SK-N-SH (cell line): ENCODE data around the gene PPME1. TPM values are rescaled to one million over a fixed set of nuclear protein-coding genes. Genes with fewer than 3 reads are reported as not detected.

Experiments used
- CTCF ChIA-PET: fragments of 300-600, 350-600 bp; formaldehyde crosslinking; extraction: SDS; loops from one replicate; lab custom pipeline; 2021; lab: Yijun Ruan, JAX
- POLR2A ChIA-PET: fragments of 350-600 bp; sonication (Branson Sonifier 250); formaldehyde crosslinking; extraction: SDS; loops from one replicate; lab custom pipeline; 2020; ENCODE audit warnings: antibody characterized with exemption, inconsistent platforms; lab: Yijun Ruan, JAX
- DNase-seq: peaks from one replicate; pipeline ENCODE4 v3.0.0; 2012
- H2AFZ ChIP-seq: fragments of 200-600 bp; sonication (generic); 2 replicates; pipeline ENCODE4 v1.8.1; 2016; ENCODE audit warnings: antibody characterized with exemption, mild to moderate bottlenecking, low read depth
- H3F3A ChIP-seq: fragments of 200-600 bp; sonication (generic); replicated peaks from 2 replicates; pipeline ENCODE3; 2016; ENCODE audit warnings: antibody characterized with exemption, mild to moderate bottlenecking; ENCODE audit not compliant: insufficient read depth
- H3K27ac ChIP-seq, 2 experiments: fragments of 200-500 bp in 1 of 2; fragments of 200-600 bp in 1 of 2; sonication (Bioruptor generic) in 1 of 2; sonication (generic), shearing (Covaris generic) in 1 of 2; 2 replicates each; pipeline versions ENCODE4 v1.5.1 to v1.6.1; 2014 to 2016; ENCODE audit warnings: low read depth in 2 of 2, inconsistent platforms in 1 of 2, low read length in 1 of 2, mild to moderate bottlenecking in 1 of 2, mixed read lengths in 1 of 2
- H3K27me3 ChIP-seq: fragments of 200-600 bp; sonication (generic), shearing (Covaris generic); 2 replicates; pipeline ENCODE4 v1.6.1; 2016; ENCODE audit warnings: mixed run types; ENCODE audit not compliant: insufficient read depth
- H3K36me3 ChIP-seq, 2 experiments: fragments of 200-500 bp in 1 of 2; fragments of 200-600 bp in 1 of 2; sonication (Bioruptor generic) in 1 of 2; sonication (generic) in 1 of 2; replicated peaks in 1 of 2; 2 replicates each; pipeline versions ENCODE3 to v1.5.1; 2014 to 2016; ENCODE audit warnings: low read length in 1 of 2, mild to moderate bottlenecking in 1 of 2; ENCODE audit not compliant: insufficient read depth in 2 of 2, control insufficient read depth in 1 of 2
- H3K4me1 ChIP-seq, 2 experiments: fragments of 200-500 bp in 1 of 2; fragments of 200-600 bp in 1 of 2; sonication (Bioruptor generic) in 1 of 2; sonication (generic), shearing (Covaris generic) in 1 of 2; 2 replicates each; pipeline versions ENCODE4 v1.5.1 to v1.6.1; 2014 to 2016; ENCODE audit warnings: low read depth in 1 of 2, low read length in 1 of 2, mixed run types in 1 of 2; ENCODE audit not compliant: insufficient read depth in 2 of 2, control insufficient read depth in 1 of 2
- H3K4me2 ChIP-seq: fragments of 200-600 bp; sonication (generic), shearing (Covaris generic); 2 replicates; pipeline ENCODE4 v1.6.1; 2017; ENCODE audit warnings: mixed run types
- H3K4me3 ChIP-seq, 2 experiments: fragments of 200-500 bp in 1 of 2; fragments of 200-600 bp in 1 of 2; sonication (Bioruptor generic) in 1 of 2; sonication (generic), shearing (Covaris generic) in 1 of 2; 2 replicates each; pipeline versions ENCODE4 v1.5.1 to v1.8.1; 2014 to 2016; ENCODE audit warnings: low read depth in 2 of 2, inconsistent platforms in 1 of 2, low read length in 1 of 2, mild to moderate bottlenecking in 1 of 2, mixed read lengths in 1 of 2, moderate library complexity in 1 of 2
- H3K79me2 ChIP-seq: fragments of 200-600 bp; sonication (generic); 2 replicates; pipeline ENCODE4 v1.8.1; 2017; ENCODE audit warnings: mild to moderate bottlenecking; ENCODE audit not compliant: insufficient read depth
- H3K9ac ChIP-seq: fragments of 200-600 bp; sonication (generic); 2 replicates; pipeline ENCODE4 v1.6.1; 2017; ENCODE audit warnings: mixed run types
- H3K9me2 ChIP-seq: fragments of 200-600 bp; sonication (generic); 2 replicates; pipeline ENCODE4 v1.6.1; 2017; ENCODE audit warnings: mixed run types
- H3K9me3 ChIP-seq: fragments of 200-600 bp; sonication (generic); 2 replicates; pipeline ENCODE4 v1.6.1; 2017; ENCODE audit warnings: mixed run types, mild to moderate bottlenecking, moderate library complexity
- H4K20me1 ChIP-seq: fragments of 200-600 bp; sonication (generic); 2 replicates; pipeline ENCODE4 v1.6.1; 2017; ENCODE audit warnings: mild to moderate bottlenecking, mixed run types; ENCODE audit not compliant: insufficient read depth
- CHD2 ChIP-seq: fragments of 150-350 bp; IDR thresholded peaks from 2 replicates; pipeline ENCODE4 v1.6.1; 2018; ENCODE audit warnings: low read length; ENCODE audit not compliant: partially characterized antibody
- CTCF ChIP-seq: fragments of 200-600 bp; sonication (generic); IDR thresholded peaks from 2 replicates; pipeline ENCODE4 v1.6.1; 2017; ENCODE audit warnings: antibody characterized with exemption, mild to moderate bottlenecking, moderate library complexity
- NRF1 ChIP-seq: IDR thresholded peaks from 2 replicates; pipeline ENCODE4 v1.6.1; 2012; ENCODE audit warnings: low read depth, mild to moderate bottlenecking, low read length
- PBX3 ChIP-seq: IDR thresholded peaks from 2 replicates; pipeline ENCODE4; 2012
- POLR2AphosphoS5 ChIP-seq: IDR thresholded peaks from 2 replicates; pipeline ENCODE4 v1.6.1; 2012; ENCODE audit warnings: low read depth, low read length
- RAD21 ChIP-seq: IDR thresholded peaks from 2 replicates; pipeline ENCODE4 v1.6.1; 2012; ENCODE audit warnings: mild to moderate bottlenecking, low read length
- RCOR1 ChIP-seq: fragments of 150-350 bp; IDR thresholded peaks from 2 replicates; pipeline ENCODE4 v1.6.1; 2017; ENCODE audit warnings: antibody characterized with exemption, low read length
- RFX5 ChIP-seq: IDR thresholded peaks from 2 replicates; pipeline ENCODE4 v1.6.1; 2012; ENCODE audit warnings: mild to moderate bottlenecking, improper control_type of control experiment, low read length
- SIN3A ChIP-seq: IDR thresholded peaks from 2 replicates; pipeline ENCODE4 v1.6.1; 2012; ENCODE audit warnings: low read depth, mild to moderate bottlenecking, low read length, moderate library complexity, borderline replicate concordance
- SMC3 ChIP-seq: IDR thresholded peaks from 2 replicates; pipeline ENCODE4 v1.6.1; 2012; ENCODE audit warnings: low read depth, low read length, improper control_type of control experiment
- TEAD4 ChIP-seq: IDR thresholded peaks from 2 replicates; pipeline ENCODE4 v1.4.0; 2012; ENCODE audit warnings: mild to moderate bottlenecking, borderline replicate concordance; ENCODE audit not compliant: insufficient read depth
- WGBS: methylation state at CpG from one replicate; pipeline ENCODE4 v1.1.6; 2017; ENCODE audit warnings: low lambda C conversion rate; 5-methylcytosine and 5-hydroxymethylcytosine counted together
- polyA plus RNA-seq, 3 experiments: library from polyadenylated mRNA; depleted of rRNA; stranded (reverse); fragments of >200 nt; gene quantifications; 2 replicates each; pipeline ENCODE4 v1.2.3, GENCODE V29; 2012

PPME1 gene
- polyA plus RNA-seq, 1 of the 3 experiments (the other 2 are of a cell fraction), result 107 TPM

- Histone ChIP-seq H3K36me3 (peaks cover 24 to 75% of the 10 kb centered on the region in 2 experiments), H3K27me3 (no peaks in the 10 kb centered on the region), H3K4me2 (no peak overlapping the region), H3K9me2 (no peaks in the 10 kb centered on the region), H3K9me3 (no peaks in the 10 kb centered on the region), H3K4me1 (peaks cover 0 to 8% of the 10 kb centered on the region in 2 experiments; a peak in 1 of 4 replicates), H4K20me1 (no peaks in the 10 kb centered on the region), H3K9ac (no peak overlapping the region), H3K4me3 (no peak overlapping the region), H3K79me2 (no peaks in the 10 kb centered on the region), H2AFZ (no peak overlapping the region), H3F3A (peaks cover 10% of the 10 kb centered on the region), H3K27ac (no peak overlapping the region)
- ChIA-PET POLR2A (no interaction called here), CTCF (interaction anchor here (6.6 kb wide), 1 partner anchor 194 kb away, joined by 218 read pairs; no protein-coding TSS in a partner anchor)
- TF ChIP-seq CTCF (no peak), TEAD4 (no peak), RFX5 (no peak), NRF1 (no peak), PBX3 (no peak)
- 91% methylated on average over 8 of the region's 8 CpGs for WGBS
- no peak for DNase-seq
These were observed 82.3 kb downstream of the PPME1 start for GRCh38 chr11:74253361-74253760.

- CTCF ChIA-PET, result interaction anchor here (0.6 to 6.6 kb wide), 52 partner anchors 10 to 454 kb away, joined by 3 to 218 read pairs (median 4); partner anchors contain the start of gene DNAJB13
- Histone ChIP-seq H3K4me3 (no peak overlapping the region; a peak in 1 of 4 replicates), H3K4me1 (peaks cover 0 to 10% of the 10 kb centered on the region in 2 experiments; a peak in 1 of 4 replicates), H3F3A (peaks cover 10% of the 10 kb centered on the region), H3K79me2 (no peaks in the 10 kb centered on the region), H3K9ac (no peak overlapping the region), H3K36me3 (peaks cover 9 to 51% of the 10 kb centered on the region in 2 experiments), H3K4me2 (no peak overlapping the region), H3K9me2 (no peaks in the 10 kb centered on the region), H4K20me1 (no peaks in the 10 kb centered on the region), H2AFZ (no peak overlapping the region), H3K27ac (no peak overlapping the region), H3K9me3 (no peaks in the 10 kb centered on the region), H3K27me3 (no peaks in the 10 kb centered on the region)
- TF ChIP-seq RAD21 (peak; percentile 90), SIN3A (0 out of 2 replicates have a peak, but pooled peaks have one; percentile 11), SMC3 (peak; percentile 92), CHD2 (no peak), CTCF (peak; percentile 97), RCOR1 (no peak), POLR2AphosphoS5 (peak; percentile 16; the same call in 1 of the 2 replicates)
- POLR2A ChIA-PET, result interaction anchor here (0.7 to 1.0 kb wide), 2 partner anchors 192 to 194 kb away, joined by 3 to 4 read pairs; no protein-coding TSS in a partner anchor
- 75% methylated on average over 5 of the region's 5 CpGs for WGBS
- peak; percentile 73 for DNase-seq
These were observed 84.8 kb downstream of the PPME1 start for GRCh38 chr11:74255741-74256375.
